Caki2 (cell line): ENCODE results near the gene DDX10. TPM values are rescaled to one million over a fixed set of nuclear protein-coding genes. Genes with fewer than 3 reads are reported as not detected.
A peak's percentile ranks its signal among the peaks of the same experiment; 100 is the strongest.

ENCODE experiments used
- DNase-seq: peaks from one replicate; pipeline ENCODE4 v3.0.0-alpha.2; 2015; ENCODE audit warnings: low read depth
- in situ Hi-C: cut with HindIII; loops from 2 replicates; pipeline ENCODE4 v1.10.0; 2016; ENCODE audit warnings: low sequenced_read_pairs, low pct_unique_long_range_greater_than_20kb, mixed read lengths
- total RNA-seq: library from RNA; depleted of rRNA; stranded (reverse); fragments of >200 nt; shearing (Covaris generic); gene quantifications from 2 replicates; pipeline ENCODE4 v1.2.3, GENCODE V29; 2014; ENCODE audit warnings: low replicate concordance

DDX10 gene
- total RNA-seq, 1 experiment from 2014 or later, result 11.2 TPM

GRCh38 chr11:108904480-108904879 lies 239.6 kb downstream of the DDX10 start:
- DNase-seq, result no peak
- in situ Hi-C loops, result no loop called here

GRCh38 chr11:108906329-108906728 lies 241.5 kb downstream of the DDX10 start:
- in situ Hi-C loops, result no loop called here
- peak; percentile 29 for DNase-seq

- peak; percentile 18 for DNase-seq
- in situ Hi-C loops, result no loop called here
Measured at GRCh38 chr11:108906826-108907225, 242.0 kb downstream of the DDX10 start.

- in situ Hi-C loops, result no loop called here
- no peak for DNase-seq
Measured at GRCh38 chr11:108909041-108909440, 244.2 kb downstream of the DDX10 start.

- in situ Hi-C loops, result no loop called here
- DNase-seq, result no peak
Measured at GRCh38 chr11:108909921-108910320, 245.1 kb downstream of the DDX10 start.

- in situ Hi-C loops, result no loop called here
- no peak for DNase-seq
Measured at GRCh38 chr11:108912581-108912980, 247.7 kb downstream of the DDX10 start.

- in situ Hi-C loops, result no loop called here
- DNase-seq, result no peak
Measured at GRCh38 chr11:108913204-108913603, 248.3 kb downstream of the DDX10 start.

- no peak for DNase-seq
- in situ Hi-C loops, result no loop called here
Measured at GRCh38 chr11:108914211-108914610, 249.3 kb downstream of the DDX10 start.

- DNase-seq, result no peak
- in situ Hi-C loops, result no loop called here
Measured at GRCh38 chr11:108914981-108915380, 250.1 kb downstream of the DDX10 start.

- in situ Hi-C loops, result no loop called here
- no peak for DNase-seq
Measured at GRCh38 chr11:108915666-108916065, 250.8 kb downstream of the DDX10 start.

GRCh38 chr11:108916290-108916689 lies 251.4 kb downstream of the DDX10 start:
- in situ Hi-C loops, result no loop called here

GRCh38 chr11:108916935-108917334 lies 252.1 kb downstream of the DDX10 start:
- in situ Hi-C loops, result no loop called here

More at GRCh38 chr11:108916290-108916689, 251.4 kb downstream of the DDX10 start:
- no peak for DNase-seq

GRCh38 chr11:108921211-108921610 lies 256.3 kb downstream of the DDX10 start:
- no peak for DNase-seq
- in situ Hi-C loops, result no loop called here

More at GRCh38 chr11:108916935-108917334, 252.1 kb downstream of the DDX10 start:
- no peak for DNase-seq

- in situ Hi-C loops, result no loop called here
- no peak for DNase-seq
Measured at GRCh38 chr11:108922241-108922640, 257.4 kb downstream of the DDX10 start.

- in situ Hi-C loops, result no loop called here
- no peak for DNase-seq
Measured at GRCh38 chr11:108923413-108923812, 258.5 kb downstream of the DDX10 start.

GRCh38 chr11:108926171-108926840 lies 261.4 kb downstream of the DDX10 start:
- in situ Hi-C loops, result no loop called here
- no peak for DNase-seq

GRCh38 chr11:108926841-108927577 lies 262.1 kb downstream of the DDX10 start:
- in situ Hi-C loops, result no loop called here
- no peak for DNase-seq

- in situ Hi-C loops, result no loop called here
- DNase-seq, result no peak
Measured at GRCh38 chr11:108927791-108928545, 263.1 kb downstream of the DDX10 start.

- in situ Hi-C loops, result no loop called here
- DNase-seq, result peak; percentile 60
Measured at GRCh38 chr11:108929241-108929640, 264.4 kb downstream of the DDX10 start.
